NCI-H187 treated with DMSO at 0.1 percent for 48 hours (cell line): ENCODE data around the gene TEX38.
A peak's percentile ranks its signal among the peaks of the same experiment; 100 is the strongest.
"Not testable (repeated sequence)": the region's sequence is repeated elsewhere in the genome, so short reads cannot be mapped to it uniquely, and the experiment has no call there.

ENCODE experiments used
- DNase-seq: peaks from one replicate; lab custom pipeline; 2025; lab: John Stamatoyannopoulos, UW

Gene TEX38

DNA sequence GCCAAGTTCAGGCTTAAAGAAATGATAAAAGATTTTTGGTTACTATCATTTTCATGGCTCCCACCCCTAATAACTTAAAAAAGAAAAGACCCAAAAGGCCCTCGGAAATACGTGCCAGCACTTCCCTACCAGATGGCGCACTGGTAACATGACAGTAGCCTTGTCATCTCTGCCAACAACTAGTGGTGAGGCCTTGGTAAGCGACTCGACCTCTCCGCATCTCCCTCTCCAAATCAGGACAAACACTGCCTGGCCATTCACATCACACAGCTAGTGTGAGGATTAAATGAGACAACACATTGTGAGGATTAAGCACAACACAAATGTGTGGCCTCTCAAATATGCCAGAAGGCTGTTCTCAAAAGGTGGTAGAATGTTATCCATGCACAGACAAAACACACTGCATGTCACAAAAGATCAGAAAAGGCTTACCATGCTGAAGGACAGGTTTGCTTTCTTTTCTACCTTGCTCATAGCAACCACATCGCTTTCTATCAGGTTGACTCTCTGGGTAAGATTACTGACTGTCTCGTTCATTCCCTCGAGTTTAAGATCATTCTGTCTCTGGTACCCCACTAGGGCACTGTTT is 16.4 kb downstream of the TEX38 start:
- DNase-seq: no peak

DNA sequence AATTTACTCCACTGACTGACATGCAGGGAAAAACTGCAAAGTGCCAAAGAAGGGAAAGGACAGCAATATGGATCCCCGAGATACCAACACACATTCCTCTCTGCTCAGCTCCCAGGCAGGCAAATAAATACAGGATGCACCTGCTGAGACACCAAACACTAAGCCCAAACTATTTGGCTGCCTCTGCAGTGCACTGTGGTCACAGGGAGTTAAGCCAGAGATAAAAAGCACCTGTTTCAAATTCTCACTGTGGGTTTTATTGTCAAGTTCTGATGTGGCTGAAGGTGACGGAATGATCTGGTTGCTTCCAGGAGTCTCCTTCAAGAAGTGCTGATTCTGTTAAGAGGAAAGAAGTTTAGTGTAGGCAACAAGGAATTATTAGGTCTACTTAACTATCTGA is 17.7 kb downstream of the TEX38 start:
- no peak for DNase-seq

DNA sequence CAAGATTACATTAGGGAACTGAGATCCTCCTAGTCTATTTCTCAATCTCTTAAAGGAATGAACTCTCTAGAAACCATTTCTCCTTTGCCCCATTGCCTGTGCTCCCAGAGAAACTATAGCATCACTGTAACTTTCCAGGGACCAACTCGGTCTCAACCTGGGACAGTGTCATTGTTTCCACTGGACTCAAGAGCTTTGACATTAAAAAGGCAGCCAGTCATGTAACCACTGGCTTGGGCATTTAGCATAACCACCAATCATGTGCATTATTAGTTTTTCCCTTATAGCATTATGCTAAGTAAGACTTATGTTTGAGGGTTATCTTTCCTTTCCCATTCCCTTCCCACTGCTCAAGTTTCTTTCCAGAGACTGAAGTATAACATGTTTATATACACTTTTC is 18.2 kb downstream of the TEX38 start:
- no peak for DNase-seq

DNA sequence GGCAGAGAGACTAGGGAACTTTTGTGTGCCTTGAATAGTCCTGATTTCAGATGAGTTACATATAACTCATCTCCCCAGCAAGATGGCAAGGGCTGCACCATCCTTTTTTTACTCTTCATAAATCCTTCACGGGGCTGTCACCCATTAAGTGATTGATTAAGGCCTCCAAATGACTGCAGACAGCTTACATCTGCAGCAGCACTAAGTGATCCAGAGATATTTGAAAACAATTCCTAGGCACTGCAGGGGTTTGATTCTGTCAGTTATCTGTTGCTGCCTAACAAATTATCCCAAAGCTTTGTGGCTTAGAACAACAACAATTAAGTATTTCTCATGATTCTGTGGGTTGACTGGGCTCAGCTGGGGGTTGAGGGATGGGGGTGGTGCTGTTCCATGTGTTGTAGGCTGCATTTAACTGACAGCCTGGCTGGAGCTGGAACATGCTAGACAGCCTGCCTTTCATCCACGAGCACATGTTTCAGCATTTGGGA is 19.3 kb downstream of the TEX38 start:
- DNase-seq: no peak

DNA sequence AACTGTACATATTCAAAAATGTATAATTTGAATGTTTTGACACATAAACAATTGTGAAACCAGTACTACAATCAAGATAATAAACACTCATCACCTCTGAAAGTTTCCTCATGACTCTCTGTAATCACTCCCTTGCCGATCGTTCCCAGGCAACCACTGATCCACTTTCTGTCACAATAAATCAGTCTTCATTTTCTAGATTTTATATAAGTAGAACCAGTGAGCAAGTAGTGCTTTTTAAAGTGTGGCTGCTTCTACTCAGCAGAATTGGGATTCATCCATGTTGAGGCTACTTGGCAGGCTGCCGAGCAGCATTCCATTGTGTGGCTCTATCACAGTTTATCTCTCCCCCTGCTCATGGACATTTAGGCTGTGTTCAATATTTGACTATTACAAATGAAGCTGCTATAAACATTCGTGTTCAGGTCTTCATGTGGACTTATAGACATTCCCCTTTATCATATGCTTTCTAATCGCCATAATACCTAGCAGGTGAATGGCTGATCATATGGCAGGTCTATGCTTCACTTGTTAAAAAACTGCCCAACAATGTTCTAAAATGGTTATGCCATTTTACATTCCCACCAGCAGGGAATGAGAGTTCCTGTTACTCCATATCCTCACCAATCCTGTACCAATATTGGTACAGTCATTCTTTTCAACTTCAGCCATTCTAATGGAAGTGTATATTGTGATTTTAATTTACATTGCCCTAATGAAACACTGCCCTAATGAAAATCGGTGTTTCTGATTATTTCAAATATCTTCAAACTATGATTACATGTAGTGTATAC is 20.5 kb downstream of the TEX38 start:
- DNase-seq: no peak

DNA sequence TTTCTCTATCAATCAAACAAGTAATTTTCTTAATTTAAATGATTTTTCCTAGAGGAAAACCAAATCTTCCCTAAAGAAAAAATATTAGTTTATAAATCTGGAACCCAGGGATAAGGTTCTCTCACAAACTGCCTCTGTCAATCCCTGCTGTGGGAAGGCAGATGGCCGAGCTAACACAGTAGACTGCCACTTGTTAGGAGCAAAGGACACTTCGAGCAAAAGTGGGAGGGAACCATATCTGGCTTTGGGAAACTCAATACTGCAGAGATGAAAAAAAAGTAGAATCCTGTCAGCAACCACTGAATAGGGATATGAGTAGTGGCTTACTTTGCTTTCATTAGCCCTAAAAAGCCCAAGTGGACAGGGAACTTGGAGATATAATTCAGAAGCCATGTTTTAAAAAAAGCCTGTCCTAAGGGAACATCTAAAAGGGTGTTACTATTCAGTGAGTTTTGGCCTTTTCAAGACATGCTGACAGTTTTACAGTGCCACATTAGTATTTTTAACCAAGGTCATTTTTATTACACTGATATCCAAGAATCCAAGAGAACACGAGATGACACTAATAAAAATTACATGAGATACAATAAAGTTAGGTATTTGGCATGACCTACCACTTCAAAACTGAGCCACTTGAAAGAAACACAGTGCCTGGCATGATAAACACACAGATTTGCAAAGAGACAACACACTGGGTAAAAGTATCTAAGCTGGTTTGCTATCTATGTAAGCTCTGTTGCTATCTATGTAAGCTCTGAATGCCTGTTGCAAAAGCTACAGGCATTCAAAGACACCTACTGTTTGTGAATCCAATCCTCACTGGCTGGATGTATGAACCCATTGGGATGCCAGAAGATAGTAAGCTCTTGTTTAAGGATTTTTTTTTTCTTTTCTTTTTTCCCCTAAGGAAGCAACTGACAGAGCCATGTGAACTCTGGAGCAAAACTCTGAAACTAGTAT is 21.4 kb downstream of the TEX38 start:
- DNase-seq: no peak

DNA sequence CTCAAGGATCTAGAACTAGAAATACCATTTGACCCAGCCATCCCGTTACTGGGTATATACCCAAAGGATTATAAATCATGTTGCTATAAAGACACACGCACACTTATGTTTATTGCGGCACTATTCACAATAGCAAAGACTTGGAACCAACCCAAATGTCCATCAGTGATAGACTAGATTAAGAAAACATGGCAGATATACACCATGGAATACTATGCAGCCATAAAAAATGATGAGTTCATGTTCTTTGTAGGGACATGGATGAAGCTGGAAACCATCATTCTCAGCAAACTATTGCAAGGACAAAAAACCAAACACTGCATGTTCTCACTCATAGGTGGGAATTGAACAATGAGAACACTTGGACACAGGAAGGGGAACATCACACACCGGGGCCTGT is 23.0 kb downstream of the TEX38 start:
- DNase-seq: not testable (repeated sequence)

DNA sequence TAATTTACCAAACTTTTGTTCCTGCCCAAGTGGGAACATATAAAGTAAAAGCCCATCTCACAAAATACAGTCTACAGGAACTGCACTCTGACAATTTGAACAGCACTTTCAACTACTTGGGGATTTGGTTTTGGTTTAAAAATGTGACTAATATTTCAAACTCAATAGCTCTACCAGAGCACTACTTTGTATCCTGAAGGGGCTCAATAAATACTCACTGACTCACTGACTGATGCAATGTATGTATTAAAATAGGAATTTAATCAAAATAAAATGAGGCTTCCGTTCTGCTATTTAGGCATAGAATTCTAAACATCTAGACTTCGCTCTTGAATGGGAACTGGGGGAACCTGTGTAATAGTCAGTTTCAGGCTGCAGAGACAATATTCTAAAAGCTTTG is 25.4 kb downstream of the TEX38 start:
- no peak for DNase-seq

DNA sequence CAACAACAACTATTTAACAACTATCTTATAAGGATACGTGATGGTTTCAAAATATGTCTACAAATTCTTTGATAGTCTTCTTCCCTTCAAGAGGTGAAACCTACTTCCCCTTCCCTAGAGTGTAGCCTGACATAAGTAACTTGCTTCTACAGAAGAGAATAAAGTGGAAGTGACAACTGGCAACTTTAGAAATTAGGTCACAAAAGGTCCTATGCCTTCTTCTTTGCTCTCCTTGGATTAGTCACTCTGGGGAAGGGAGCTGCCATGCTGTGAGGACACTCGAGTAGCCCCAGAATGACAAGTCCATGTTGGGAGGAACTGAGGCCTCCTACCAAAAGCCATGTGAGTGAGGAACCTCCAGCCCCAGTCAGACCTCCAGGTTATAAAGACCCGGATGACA is 28.0 kb downstream of the TEX38 start:
- no peak for DNase-seq

DNA sequence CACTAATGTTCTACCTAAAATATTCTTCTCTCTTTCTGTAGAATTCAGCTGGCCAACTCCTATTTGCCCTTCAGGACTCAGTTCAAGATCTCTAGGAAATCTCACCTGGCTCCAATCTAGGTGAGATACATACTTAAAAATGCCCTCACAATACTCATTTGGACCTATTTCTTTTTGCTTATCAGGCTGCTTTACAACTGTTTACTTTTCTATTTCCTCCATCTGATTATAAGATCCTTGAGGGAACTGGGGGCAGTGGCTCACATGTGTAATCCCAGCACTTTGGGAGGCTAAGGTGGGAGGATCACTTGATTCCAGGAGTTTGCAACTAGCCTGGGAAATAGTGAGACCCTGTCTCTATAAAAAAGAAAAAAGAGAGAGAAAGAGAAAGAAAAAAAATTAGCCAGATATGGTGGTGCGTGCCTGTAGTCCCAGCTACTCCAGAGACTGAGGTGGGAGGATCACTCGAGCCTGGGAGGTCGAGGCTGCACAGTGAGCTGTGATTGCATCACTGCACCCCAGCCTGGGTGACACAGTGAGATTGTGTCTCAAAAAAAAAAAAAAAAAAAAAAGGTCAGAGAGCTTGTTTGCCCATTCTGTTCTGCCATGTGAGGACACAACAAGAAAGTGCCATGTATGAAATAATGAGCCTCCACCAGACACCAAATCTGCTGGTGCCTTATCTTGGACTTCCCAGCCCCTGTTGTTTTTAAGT is 32.4 kb downstream of the TEX38 start:
- DNase-seq: no peak

DNA sequence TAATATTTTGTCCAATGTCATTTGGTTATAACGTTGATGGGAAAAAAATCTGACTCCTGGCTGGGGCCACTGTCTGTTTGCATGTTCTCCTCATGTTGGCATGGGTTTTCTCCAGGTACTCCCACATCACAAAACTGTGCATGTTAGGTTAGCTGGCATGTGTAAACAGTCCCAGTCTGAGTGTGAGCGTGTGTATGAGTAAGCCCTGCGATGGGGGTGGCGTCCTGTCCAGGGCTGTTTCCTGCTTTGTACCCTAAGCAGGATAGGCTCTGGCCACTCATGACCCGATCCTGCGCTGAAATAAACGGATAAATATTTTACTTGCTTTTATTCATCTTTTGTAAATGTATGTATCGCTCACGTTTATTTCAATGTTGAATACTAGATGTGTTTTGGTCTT is 33.8 kb downstream of the TEX38 start:
- no peak for DNase-seq

DNA sequence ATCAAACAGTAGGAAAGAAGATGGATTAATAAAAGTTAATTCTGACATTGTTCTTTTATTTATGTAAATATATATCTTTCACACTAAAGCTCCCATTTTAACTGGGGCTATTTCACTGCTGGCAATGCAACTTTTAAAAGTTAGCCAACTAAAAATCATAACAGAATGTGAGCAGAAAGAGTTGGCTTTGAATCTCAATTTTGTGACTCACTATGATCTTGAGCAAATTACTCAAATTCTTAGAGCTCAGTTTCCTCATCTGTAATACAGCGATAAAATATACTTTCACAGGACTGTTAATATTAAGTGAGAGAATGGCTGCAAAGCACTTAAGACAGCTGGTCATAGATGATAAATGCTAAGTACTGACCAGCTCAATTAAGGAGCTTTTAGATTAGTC is 36.5 kb downstream of the TEX38 start:
- no peak for DNase-seq

DNA sequence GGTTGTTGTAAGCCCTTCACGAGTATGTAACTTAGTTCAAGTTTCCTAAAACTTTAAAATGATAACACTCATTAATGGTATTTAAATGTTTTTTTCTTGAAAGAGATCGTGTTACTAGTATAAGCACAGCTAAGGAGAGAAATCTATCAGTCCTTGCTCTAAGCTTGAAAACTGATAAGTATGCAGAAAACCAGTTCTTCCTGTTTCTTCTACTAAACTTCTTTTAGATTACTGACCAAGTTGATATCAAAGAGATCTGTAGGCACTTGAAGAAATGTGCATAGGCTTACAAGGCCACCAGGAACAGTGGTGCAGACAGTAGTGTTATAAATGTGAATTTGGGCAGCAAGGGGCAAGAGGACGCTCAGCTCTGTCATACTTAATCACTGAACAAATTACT is 43.3 kb downstream of the TEX38 start:
- DNase-seq: no peak

DNA sequence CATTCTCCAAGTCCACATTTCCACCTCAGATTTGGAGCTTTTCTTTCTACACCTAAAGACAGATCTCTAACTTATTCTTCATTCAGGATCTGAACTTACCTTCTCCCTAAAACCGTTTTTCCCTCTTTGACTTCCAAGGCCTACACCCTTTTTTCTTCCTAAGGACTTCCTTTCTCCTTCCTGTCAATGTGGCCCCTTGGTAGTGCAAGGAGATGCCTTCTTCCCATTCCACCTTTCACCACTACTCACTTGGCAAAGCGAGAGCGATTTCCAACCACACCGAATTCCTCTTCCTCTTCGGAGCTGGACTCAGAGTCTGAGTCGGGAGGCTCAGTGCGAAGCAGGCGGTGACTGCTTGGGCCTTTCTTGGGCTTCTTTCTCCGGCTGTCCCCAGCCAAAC is 46.0 kb downstream of the TEX38 start:
- DNase-seq: no peak

DNA sequence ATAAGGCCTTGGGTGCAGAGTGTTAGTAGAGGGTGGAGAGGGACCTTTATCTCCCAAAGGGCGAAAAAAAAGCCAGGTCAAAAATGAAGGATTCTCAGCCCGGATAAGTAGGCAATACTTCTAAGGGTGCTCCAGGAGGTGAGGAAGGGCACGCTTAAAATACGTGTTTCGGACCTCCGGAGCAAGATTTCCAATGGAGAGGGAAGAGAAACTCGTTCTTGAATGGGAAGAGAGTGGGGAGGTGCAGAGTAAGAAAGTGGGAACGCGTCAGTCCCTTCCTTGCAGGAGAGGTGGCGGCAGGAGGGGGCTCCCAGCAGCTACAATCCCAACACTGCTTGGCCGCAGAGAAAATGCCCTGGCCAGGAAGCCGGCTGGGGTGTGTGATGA is 46.7 kb downstream of the TEX38 start:
- no peak for DNase-seq

DNA sequence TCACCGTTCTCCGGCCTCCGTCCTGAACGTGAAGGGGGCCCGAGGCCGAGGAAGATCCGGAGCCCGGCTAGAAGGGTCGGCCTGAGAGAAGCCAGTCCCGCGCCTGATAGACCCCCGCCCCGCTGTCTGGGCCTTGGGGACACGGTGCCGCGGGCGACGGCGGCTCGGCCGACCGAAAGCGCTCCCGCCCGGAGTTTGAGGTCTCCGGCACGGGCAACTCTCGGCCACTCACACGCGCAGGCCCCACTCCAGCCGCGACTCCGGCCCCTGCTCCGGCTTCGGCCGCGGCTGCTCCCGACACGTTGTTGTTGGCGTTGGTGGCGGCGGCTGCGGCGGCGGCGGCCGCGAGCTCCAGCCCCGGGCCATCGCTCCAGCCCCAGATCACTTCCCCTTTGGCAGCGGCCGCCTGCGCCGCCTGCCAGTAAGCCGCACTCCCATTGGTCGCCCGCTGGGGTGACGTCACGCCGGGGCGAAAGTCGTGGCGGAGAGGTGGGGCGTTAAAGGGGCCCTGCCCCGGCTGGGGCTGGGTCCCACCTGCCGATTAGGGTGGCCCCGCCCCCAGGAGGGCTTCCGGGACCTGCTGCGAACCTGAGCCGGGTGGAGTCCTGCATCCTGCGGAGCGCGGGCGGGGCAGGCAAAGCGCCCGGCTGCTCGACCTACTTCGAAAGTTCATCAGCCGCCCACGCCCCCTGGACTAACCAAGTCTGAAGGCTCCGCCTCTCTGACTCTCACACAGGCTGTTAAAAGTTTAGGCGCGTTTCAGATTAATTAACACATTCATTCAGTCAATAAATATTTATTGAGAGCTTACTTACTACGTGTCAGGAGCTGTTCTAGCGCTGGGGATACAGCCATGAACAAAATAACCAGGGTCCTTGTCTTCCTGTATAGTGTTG is 47.3 kb downstream of the TEX38 start, which contains the start of gene EFCAB14:
EFCAB14 (minus strand) TSS at position 388 of the 896 bp plus-strand sequence. CDS start 1,027 bp downstream, outside the sequence.
- peak; percentile 53 for DNase-seq

DNA sequence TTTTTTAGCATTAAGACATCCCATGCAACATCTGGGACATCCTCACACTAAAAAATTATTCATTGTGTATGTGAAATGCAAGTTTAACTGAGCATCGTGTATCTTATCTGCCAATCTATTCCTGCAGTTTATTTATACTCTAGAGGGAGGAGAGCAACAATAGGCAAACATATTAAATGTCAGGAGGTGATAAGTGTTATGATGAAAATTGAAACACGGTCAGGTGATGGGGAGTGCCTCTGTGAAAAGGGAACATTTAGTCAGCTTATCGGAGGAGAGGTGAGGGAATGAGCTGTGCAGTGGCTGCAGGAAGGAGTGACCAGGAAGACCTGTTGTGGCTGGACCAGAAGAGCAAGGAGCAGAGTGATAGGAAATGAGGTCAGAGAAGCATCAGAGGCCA is 48.0 kb downstream of the TEX38 start:
- DNase-seq: no peak

DNA sequence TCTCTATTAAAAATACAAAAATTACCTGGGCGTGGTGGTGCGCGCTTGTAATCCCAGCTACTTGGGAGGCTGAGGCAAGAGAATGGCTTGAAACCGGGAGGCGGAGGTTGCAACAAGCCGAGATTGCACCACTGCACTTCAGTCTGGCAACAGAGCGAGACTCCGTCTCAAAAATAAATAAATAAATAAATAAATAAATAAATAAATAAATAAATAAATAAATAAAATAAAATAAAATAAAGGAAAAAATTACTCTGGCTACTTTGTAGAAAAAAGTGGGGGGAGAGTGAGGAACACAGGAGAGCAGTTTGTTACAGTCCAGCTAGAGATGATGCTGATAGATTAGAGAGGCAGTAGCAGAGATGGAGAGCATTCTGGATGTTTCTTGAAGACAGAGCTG is 48.7 kb downstream of the TEX38 start:
- DNase-seq: not testable (repeated sequence)

DNA sequence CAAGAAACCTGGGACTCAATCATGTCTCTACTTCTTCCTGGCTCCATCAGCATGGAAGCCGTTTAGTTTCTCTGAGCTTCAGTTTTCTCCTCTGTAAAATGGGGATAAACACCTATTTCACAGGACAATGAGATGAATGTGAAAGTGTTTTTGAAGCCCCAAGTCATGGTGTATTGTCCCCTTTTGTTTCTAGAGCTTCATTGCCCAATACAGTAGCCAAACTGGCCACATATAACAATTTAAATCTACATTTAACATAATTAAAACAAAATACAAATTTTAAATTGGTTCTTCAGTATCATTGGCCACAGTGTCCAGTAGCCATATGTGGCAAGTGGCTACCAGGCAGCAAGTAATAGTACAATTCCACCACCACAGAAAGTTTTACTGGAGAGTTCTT is 49.5 kb downstream of the TEX38 start:
- DNase-seq: no peak

DNA sequence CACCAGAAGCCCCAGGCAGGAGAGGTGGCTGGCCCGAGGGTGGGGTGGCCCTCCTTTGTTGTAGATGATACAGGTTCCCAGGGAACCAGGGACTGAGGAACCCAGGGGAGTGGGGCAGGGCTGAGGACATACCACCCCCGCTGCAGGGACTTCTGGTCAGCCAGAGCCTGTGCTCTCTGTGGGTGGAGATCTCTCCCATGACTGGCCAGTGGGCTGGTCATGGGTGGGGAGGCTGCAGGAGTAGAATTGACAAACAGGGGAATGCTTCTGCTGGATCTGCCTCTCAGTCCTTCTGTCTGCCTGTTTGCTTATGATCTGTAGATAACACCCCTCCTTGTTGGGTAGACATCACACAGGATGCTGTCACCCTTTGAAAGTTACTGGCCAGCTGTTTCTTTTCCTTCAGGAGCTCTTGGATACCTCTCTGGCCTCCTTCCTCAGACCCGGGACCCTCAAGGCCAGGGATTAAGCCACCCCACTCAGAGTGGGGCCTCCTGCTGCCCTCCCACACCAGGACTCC is 50.1 kb downstream of the TEX38 start:
- DNase-seq: no peak
